ENCODE data around the gene ARID2.

ARID2 gene

GRCh38 chr12:45762185-45763110, 32.9 kb downstream of the ARID2 start:
- no peak for DNase-seq (ENCODE audit: low read depth)

- no peak for DNase-seq (ENCODE audit: low read depth)
These were observed 33.9 kb downstream of the ARID2 start for GRCh38 chr12:45763381-45763780.

- no peak for DNase-seq (ENCODE audit: low read depth)
These were observed 38.7 kb downstream of the ARID2 start for GRCh38 chr12:45768194-45768593.

- no peak for DNase-seq (ENCODE audit: low read depth)
These were observed 44.2 kb downstream of the ARID2 start for GRCh38 chr12:45773747-45774146.

GRCh38 chr12:45774508-45775162, 45.1 kb downstream of the ARID2 start:
- no peak for DNase-seq (ENCODE audit: low read depth)

- no peak for DNase-seq (ENCODE audit: low read depth)
These were observed 46.0 kb downstream of the ARID2 start for GRCh38 chr12:45775465-45775864.

- DNase-seq (ENCODE audit: low read depth): no peak
These were observed 46.5 kb downstream of the ARID2 start for GRCh38 chr12:45775964-45776363.

- no peak for DNase-seq (ENCODE audit: low read depth)
These were observed 50.4 kb downstream of the ARID2 start for GRCh38 chr12:45779936-45780335.

GRCh38 chr12:45781080-45781479, 51.6 kb downstream of the ARID2 start:
- no peak for DNase-seq (ENCODE audit: low read depth)

- DNase-seq (ENCODE audit: low read depth): no peak
These were observed 55.8 kb downstream of the ARID2 start for GRCh38 chr12:45785315-45785714.

GRCh38 chr12:45789025-45789424, 59.5 kb downstream of the ARID2 start:
- DNase-seq (ENCODE audit: low read depth): no peak

- DNase-seq (ENCODE audit: low read depth): no peak
These were observed 64.9 kb downstream of the ARID2 start for GRCh38 chr12:45794422-45794821.

- DNase-seq (ENCODE audit: low read depth): no peak
These were observed 72.1 kb downstream of the ARID2 start for GRCh38 chr12:45801625-45802024.

GRCh38 chr12:45803111-45803510, 73.6 kb downstream of the ARID2 start:
- no peak for DNase-seq (ENCODE audit: low read depth)

GRCh38 chr12:45816652-45817051, 87.1 kb downstream of the ARID2 start:
- no peak for DNase-seq (ENCODE audit: low read depth)

GRCh38 chr12:45827974-45828373, 98.5 kb downstream of the ARID2 start:
- DNase-seq (ENCODE audit: low read depth): no peak

- DNase-seq (ENCODE audit: low read depth): no peak
These were observed 98.9 kb downstream of the ARID2 start for GRCh38 chr12:45828402-45828801.

GRCh38 chr12:45831590-45831989, 102.1 kb downstream of the ARID2 start:
- no peak for DNase-seq (ENCODE audit: low read depth)

- DNase-seq (ENCODE audit: low read depth): no peak
These were observed 103.9 kb downstream of the ARID2 start for GRCh38 chr12:45833401-45833800.

GRCh38 chr12:45834809-45835208, 105.3 kb downstream of the ARID2 start:
- no peak for DNase-seq (ENCODE audit: low read depth)

GRCh38 chr12:45839917-45840316, 110.4 kb downstream of the ARID2 start:
- no peak for DNase-seq (ENCODE audit: low read depth)

- no peak for DNase-seq (ENCODE audit: low read depth)
These were observed 119.8 kb downstream of the ARID2 start for GRCh38 chr12:45849289-45849688.

- no peak for DNase-seq (ENCODE audit: low read depth)
These were observed 120.8 kb downstream of the ARID2 start for GRCh38 chr12:45850302-45850701.
